Measurements from ENCODE around the gene KRT12. TPM values are rescaled to one million over a fixed set of nuclear protein-coding genes. Genes with fewer than 3 reads are reported as not detected.

KRT12 gene
- total and polyA plus RNA-seq, 9 of the 15 experiments (the other 6 are each of a cell fraction or from before 2014, with no cell fraction given), result 0.18 to 7.0 (median 2.2) TPM

GRCh38 chr17:40844671-40845107, 22.3 kb downstream of the KRT12 start (continued):
- TF ChIP-seq FOXK1 (CRISPR knock-in tag; IDR thresholded peaks at IDR 0.05; ENCODE audit: borderline replicate concordance) (no peak), MECOM (CRISPR knock-in tag; IDR thresholded peaks at IDR 0.05) (peak; percentile 60; the same call in 1 of the 2 replicates), HDAC1 (IDR thresholded peaks at IDR 0.05) (peak in 1 of 2 experiments; percentile 67; a peak in 2 of 4 replicates), CBX5 (IDR thresholded peaks at IDR 0.05; ENCODE audit: borderline replicate concordance, low read depth) (no peak), BHLHE40 (IDR thresholded peaks at IDR 0.05; ENCODE audit: low read length) (no peak), NRF1 (conservative IDR thresholded peaks at IDR 0.05 in 1 of 2, IDR thresholded peaks at IDR 0.05 in 1 of 2) (no peak), SMARCE1 (IDR thresholded peaks at IDR 0.05) (peak; percentile 76), ZNF431 (CRISPR knock-in tag; IDR thresholded peaks at IDR 0.05) (no peak), ZNF780A (CRISPR knock-in tag; IDR thresholded peaks at IDR 0.05) (no peak), ZNF212 (CRISPR knock-in tag; IDR thresholded peaks at IDR 0.05) (no peak), RB1 (IDR thresholded peaks at IDR 0.05; ENCODE audit: low read depth) (no peak), PKNOX1 (IDR thresholded peaks at IDR 0.05) (peak; percentile 38), EHMT2 (IDR thresholded peaks at IDR 0.05) (peak; percentile 66; the same call in 1 of the 2 replicates), ZBTB26 (CRISPR knock-in tag; IDR thresholded peaks at IDR 0.05) (no peak), YBX1 (IDR thresholded peaks at IDR 0.05) (no peak), ZKSCAN3 (CRISPR knock-in tag; IDR thresholded peaks at IDR 0.05) (no peak), HDGF (IDR thresholded peaks at IDR 0.05) (no peak), DPF2 (IDR thresholded peaks at IDR 0.05) (peak; percentile 89)
- TF ChIP-seq, protein P1, sequence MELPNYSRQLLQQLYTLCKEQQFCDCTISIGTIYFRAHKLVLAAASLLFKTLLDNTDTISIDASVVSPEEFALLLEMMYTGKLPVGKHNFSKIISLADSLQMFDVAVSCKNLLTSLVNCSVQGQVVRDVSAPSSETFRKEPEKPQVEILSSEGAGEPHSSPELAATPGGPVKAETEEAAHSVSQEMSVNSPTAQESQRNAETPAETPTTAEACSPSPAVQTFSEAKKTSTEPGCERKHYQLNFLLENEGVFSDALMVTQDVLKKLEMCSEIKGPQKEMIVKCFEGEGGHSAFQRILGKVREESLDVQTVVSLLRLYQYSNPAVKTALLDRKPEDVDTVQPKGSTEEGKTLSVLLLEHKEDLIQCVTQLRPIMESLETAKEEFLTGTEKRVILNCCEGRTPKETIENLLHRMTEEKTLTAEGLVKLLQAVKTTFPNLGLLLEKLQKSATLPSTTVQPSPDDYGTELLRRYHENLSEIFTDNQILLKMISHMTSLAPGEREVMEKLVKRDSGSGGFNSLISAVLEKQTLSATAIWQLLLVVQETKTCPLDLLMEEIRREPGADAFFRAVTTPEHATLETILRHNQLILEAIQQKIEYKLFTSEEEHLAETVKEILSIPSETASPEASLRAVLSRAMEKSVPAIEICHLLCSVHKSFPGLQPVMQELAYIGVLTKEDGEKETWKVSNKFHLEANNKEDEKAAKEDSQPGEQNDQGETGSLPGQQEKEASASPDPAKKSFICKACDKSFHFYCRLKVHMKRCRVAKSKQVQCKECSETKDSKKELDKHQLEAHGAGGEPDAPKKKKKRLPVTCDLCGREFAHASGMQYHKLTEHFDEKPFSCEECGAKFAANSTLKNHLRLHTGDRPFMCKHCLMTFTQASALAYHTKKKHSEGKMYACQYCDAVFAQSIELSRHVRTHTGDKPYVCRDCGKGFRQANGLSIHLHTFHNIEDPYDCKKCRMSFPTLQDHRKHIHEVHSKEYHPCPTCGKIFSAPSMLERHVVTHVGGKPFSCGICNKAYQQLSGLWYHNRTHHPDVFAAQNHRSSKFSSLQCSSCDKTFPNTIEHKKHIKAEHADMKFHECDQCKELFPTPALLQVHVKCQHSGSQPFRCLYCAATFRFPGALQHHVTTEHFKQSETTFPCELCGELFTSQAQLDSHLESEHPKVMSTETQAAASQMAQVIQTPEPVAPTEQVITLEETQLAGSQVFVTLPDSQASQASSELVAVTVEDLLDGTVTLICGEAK (IDR thresholded peaks at IDR 0.05), result peak; percentile 69; the same call in 1 of the 2 replicates
- TF ChIP-seq, protein P1 (CRISPR knock-in tag; IDR thresholded peaks at IDR 0.05), result no peak
- TF ChIP-seq, protein P2, sequence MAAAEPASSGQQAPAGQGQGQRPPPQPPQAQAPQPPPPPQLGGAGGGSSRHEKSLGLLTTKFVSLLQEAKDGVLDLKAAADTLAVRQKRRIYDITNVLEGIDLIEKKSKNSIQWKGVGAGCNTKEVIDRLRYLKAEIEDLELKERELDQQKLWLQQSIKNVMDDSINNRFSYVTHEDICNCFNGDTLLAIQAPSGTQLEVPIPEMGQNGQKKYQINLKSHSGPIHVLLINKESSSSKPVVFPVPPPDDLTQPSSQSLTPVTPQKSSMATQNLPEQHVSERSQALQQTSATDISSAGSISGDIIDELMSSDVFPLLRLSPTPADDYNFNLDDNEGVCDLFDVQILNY (CRISPR knock-in tag; IDR thresholded peaks at IDR 0.05), result no peak
